C1 segment of cervical spinal cord (tissue), 14 donors: ENCODE results near the gene CFAP57.

Experiments used
- DNase-seq, 14 donors: peaks; one replicate each; lab custom pipeline; 2025; lab: John Stamatoyannopoulos, UW

Gene CFAP57

GRCh38 chr1:43298055-43298454, 125.9 kb downstream of the CFAP57 start:
- no peak for DNase-seq

DNA sequence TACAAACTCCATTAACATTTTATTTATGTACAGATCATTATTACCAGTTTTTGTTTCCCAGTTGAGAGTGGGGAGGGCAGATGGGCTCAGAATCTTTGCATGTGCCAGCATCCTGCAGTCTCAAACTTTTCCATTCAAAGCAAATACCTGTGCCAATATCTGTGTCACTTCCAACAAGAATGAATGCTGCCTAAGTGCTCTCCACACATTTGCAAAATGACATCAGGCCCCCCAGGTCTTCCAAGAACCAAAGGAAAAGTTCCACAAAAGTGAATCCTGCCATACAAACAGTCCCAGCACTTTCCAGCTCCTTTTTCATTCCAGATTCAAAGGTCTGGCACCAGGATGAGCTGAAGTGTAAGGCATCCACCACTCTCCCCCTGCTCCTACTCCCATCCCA, 127.0 kb downstream of the CFAP57 start:
- peak in 1 of 14 donors; percentile 50 for DNase-seq

GRCh38 chr1:43300378-43301094, 128.4 kb downstream of the CFAP57 start, which contains the start of gene TIE1:
Gene TIE1 (plus strand): TSS chr1:43300982. CDS start chr1:43301072, 90 bp downstream.
- DNase-seq = no peak

GRCh38 chr1:43302201-43302600, 130.1 kb downstream of the CFAP57 start:
- no peak for DNase-seq

GRCh38 chr1:43302721-43303470, 130.8 kb downstream of the CFAP57 start:
- DNase-seq = no peak

DNA sequence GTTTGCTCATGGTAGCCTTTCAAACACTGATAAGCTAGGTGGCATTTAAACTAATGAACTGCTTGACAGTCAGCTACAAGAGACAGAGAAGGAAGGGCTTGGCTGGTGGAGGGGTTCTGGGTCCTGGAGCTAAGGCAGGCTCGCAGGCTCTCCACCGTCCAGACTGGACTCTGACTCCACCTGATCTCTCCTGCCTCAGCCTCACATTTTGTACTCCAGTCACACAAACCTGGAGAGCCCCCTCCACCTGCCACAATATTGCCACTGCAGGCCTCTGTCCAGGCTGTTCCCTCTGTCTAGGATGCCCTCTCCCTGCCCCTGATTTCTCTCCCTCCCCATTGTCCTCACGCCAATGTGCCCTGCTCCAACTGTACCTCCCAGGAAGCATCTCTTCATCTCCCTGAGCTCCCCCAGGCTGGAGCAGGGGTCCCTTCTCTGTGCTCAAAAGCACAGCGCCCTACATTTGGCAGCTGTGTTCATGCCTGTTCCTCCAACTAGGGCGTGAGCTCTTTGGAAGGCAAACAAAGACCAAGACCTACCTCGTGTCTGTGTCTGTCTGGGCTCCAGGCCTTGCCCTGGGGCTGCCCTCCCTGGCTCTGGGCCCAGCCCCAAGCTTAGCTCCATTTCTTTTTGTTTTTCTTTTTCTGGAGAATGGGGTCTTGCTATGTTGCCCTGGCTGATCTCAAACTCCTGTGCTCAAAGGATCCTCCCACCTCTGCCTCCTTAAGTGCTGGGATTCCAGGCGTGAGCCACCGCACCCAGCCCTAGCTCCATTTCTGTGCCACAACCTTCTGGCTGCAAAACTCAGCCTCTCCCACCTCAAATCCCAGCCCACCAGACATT, 131.6 kb downstream of the CFAP57 start:
- DNase-seq = no peak
